Suprapubic skin (tissue), 4 donors: ENCODE data around the gene HECTD1. TPM values are rescaled to one million over a fixed set of nuclear protein-coding genes. Genes with fewer than 3 reads are reported as not detected.
"Not testable (repeated sequence)": the region's sequence is repeated elsewhere in the genome, so short reads cannot be mapped to it uniquely, and the experiment has no call there.

Experiments used
- DNase-seq, 2 donors: peaks; one replicate each; pipeline ENCODE4 v3.0.0-alpha.2; 2019; ENCODE audit warnings: low spot score in 2 of 2
- H3K27ac ChIP-seq: fragments of 200-600 bp; sonication (generic); one replicate; pipeline ENCODE4 v1.5.1; 2019
- H3K27me3 ChIP-seq: fragments of 200-600 bp; sonication (generic); one replicate; pipeline ENCODE4 v1.5.1; 2019
- H3K36me3 ChIP-seq: fragments of 200-600 bp; sonication (generic); one replicate; pipeline ENCODE4 v1.5.1; 2019
- H3K4me1 ChIP-seq: fragments of 200-600 bp; sonication (generic); one replicate; pipeline ENCODE4 v1.5.1; 2019
- H3K4me3 ChIP-seq: fragments of 200-600 bp; sonication (generic); one replicate; pipeline ENCODE4 v1.5.1; 2019; ENCODE audit warnings: mild to moderate bottlenecking
- H3K9me3 ChIP-seq: fragments of 200-600 bp; sonication (generic); one replicate; pipeline ENCODE4 v1.5.1; 2019
- CTCF ChIP-seq, 2 donors: fragments of 200-600 bp in 1 of 2; fragments of 450-650 bp in 1 of 2; sonication (generic) in 1 of 2; IDR thresholded peaks; one replicate each; pipeline ENCODE4 v1.5.1; 2016 to 2019; ENCODE audit warnings: antibody characterized with exemption in 2 of 2, mild to moderate bottlenecking in 1 of 2, moderate library complexity in 1 of 2
- EP300 ChIP-seq: sonication (generic); formaldehyde crosslinking; IDR thresholded peaks from one replicate; pipeline ENCODE4 v1.6.1; 2017; ENCODE audit warnings: antibody characterized with exemption
- POLR2A ChIP-seq, 2 donors: fragments of 450-650 bp; IDR thresholded peaks; one replicate each; pipeline ENCODE4 v1.6.1; 2017; ENCODE audit warnings: antibody characterized with exemption in 2 of 2, mild to moderate bottlenecking in 2 of 2, moderate library complexity in 2 of 2
- POLR2AphosphoS5 ChIP-seq, 3 donors: sonication (generic); formaldehyde crosslinking; IDR thresholded peaks; one replicate each; pipeline ENCODE4 v1.6.1; 2017; ENCODE audit warnings: antibody characterized with exemption in 3 of 3
- WGBS: methylation state at CpG from one replicate; pipeline ENCODE4 v1.1.5; 2018; 5-methylcytosine and 5-hydroxymethylcytosine counted together
- total RNA-seq, 4 donors: library from RNA; depleted of rRNA; stranded (reverse); fragments of >200 nt; gene quantifications; one replicate each; pipeline ENCODE4 v1.1.0, GENCODE V29; 2016

The HECTD1 gene
- total RNA-seq, 4 donors from 2014 or later, result 197 to 442 (median 271) TPM

- no peaks in the 10 kb centered on the region for H3K9me3 ChIP-seq
- 56% methylated on average over 2 of the region's 2 CpGs for WGBS
- H3K4me3 ChIP-seq, result no peak overlapping the region
- DNase-seq, result no peak
- no peaks in the 10 kb centered on the region for H3K27me3 ChIP-seq
- peaks cover 14% of the 10 kb centered on the region for H3K4me1 ChIP-seq
- H3K27ac ChIP-seq, result no peak overlapping the region
- TF ChIP-seq POLR2A (IDR thresholded peaks at IDR 0.05), result no peak
- TF ChIP-seq CTCF (IDR thresholded peaks at IDR 0.05), result no peak
- TF ChIP-seq EP300, result no peak
- no peak for TF ChIP-seq POLR2AphosphoS5 (IDR thresholded peaks at IDR 0.05)
- no peaks in the 10 kb centered on the region for H3K36me3 ChIP-seq
Measured at GRCh38 chr14:31241450-31242114, 34.0 kb upstream of the HECTD1 start.

GRCh38 chr14:31239741-31240140 is 32.1 kb upstream of the HECTD1 start:
- Histone ChIP-seq H3K27ac (no peak overlapping the region), H3K4me3 (no peak overlapping the region), H3K4me1 (peaks cover 14% of the 10 kb centered on the region), H3K27me3 (no peaks in the 10 kb centered on the region), H3K36me3 (no peaks in the 10 kb centered on the region), H3K9me3 (no peaks in the 10 kb centered on the region)
- WGBS, result 84% methylated on average over 6 of the region's 6 CpGs
- DNase-seq, result peak in 1 of 2 donors; percentile 44
- TF ChIP-seq POLR2AphosphoS5 (IDR thresholded peaks at IDR 0.05), result no peak
- TF ChIP-seq CTCF (IDR thresholded peaks at IDR 0.05), result no peak
- TF ChIP-seq EP300, result no peak
- no peak for TF ChIP-seq POLR2A (IDR thresholded peaks at IDR 0.05)

GRCh38 chr14:31235462-31235861 is 27.9 kb upstream of the HECTD1 start:
- no peak for DNase-seq
- 83% methylated on average over 3 of the region's 3 CpGs for WGBS
- H3K4me1 ChIP-seq, result no peaks in the 10 kb centered on the region
- H3K27me3 ChIP-seq, result no peaks in the 10 kb centered on the region
- TF ChIP-seq POLR2A (IDR thresholded peaks at IDR 0.05) (no peak), EP300 (no peak), POLR2AphosphoS5 (IDR thresholded peaks at IDR 0.05) (no peak), CTCF (IDR thresholded peaks at IDR 0.05) (no peak)
- no peaks in the 10 kb centered on the region for H3K36me3 ChIP-seq
- H3K4me3 ChIP-seq, result no peak overlapping the region
- H3K27ac ChIP-seq, result no peak overlapping the region
- H3K9me3 ChIP-seq, result no peaks in the 10 kb centered on the region

- H3K36me3 ChIP-seq, result no peaks in the 10 kb centered on the region
- H3K4me1 ChIP-seq, result peaks cover 17% of the 10 kb centered on the region
- no peak overlapping the region for H3K4me3 ChIP-seq
- no peaks in the 10 kb centered on the region for H3K9me3 ChIP-seq
- no peak for DNase-seq
- H3K27ac ChIP-seq, result no peak overlapping the region
- no peaks in the 10 kb centered on the region for H3K27me3 ChIP-seq
- WGBS, result 68% methylated on average over 3 of the region's 3 CpGs
- no peak for TF ChIP-seq POLR2AphosphoS5 (IDR thresholded peaks at IDR 0.05)
- no peak for TF ChIP-seq EP300
- no peak for TF ChIP-seq CTCF (IDR thresholded peaks at IDR 0.05)
- no peak for TF ChIP-seq POLR2A (IDR thresholded peaks at IDR 0.05)
Measured at GRCh38 chr14:31232081-31232480, 24.5 kb upstream of the HECTD1 start.

- H3K4me3 ChIP-seq, H3K27me3 ChIP-seq, H3K27ac ChIP-seq, DNase-seq, H3K9me3 ChIP-seq, H3K36me3 ChIP-seq: not testable (repeated sequence)
- peaks cover 17% of the 10 kb centered on the region for H3K4me1 ChIP-seq
- 89% methylated on average over 2 of the region's 2 CpGs for WGBS
Measured at GRCh38 chr14:31231272-31231671, 23.7 kb upstream of the HECTD1 start.

- TF ChIP-seq POLR2A (IDR thresholded peaks at IDR 0.05) (no peak), CTCF (IDR thresholded peaks at IDR 0.05) (no peak), POLR2AphosphoS5 (IDR thresholded peaks at IDR 0.05) (no peak), EP300 (no peak)
- H3K4me3 ChIP-seq, result no peak overlapping the region
- no peak for DNase-seq
- no peaks in the 10 kb centered on the region for H3K36me3 ChIP-seq
- no peaks in the 10 kb centered on the region for H3K9me3 ChIP-seq
- peaks cover 17% of the 10 kb centered on the region for H3K4me1 ChIP-seq
- no peak overlapping the region for H3K27ac ChIP-seq
- WGBS, result 95% methylated on average over 1 of the region's 1 CpG
- no peaks in the 10 kb centered on the region for H3K27me3 ChIP-seq
Measured at GRCh38 chr14:31230573-31230958, 23.0 kb upstream of the HECTD1 start.
